HUES64 (cell line): ENCODE data around the gene BCL2L11.

ENCODE experiments used
- H3K27ac ChIP-seq: 2 replicates; pipeline ENCODE4 v1.7.0; 2013; ENCODE audit warnings: low read depth, low read length, inconsistent platforms
- H3K27me3 ChIP-seq: 2 replicates; pipeline ENCODE4 v1.6.1; 2013; ENCODE audit warnings: mild to moderate bottlenecking, low read length; ENCODE audit not compliant: insufficient read depth
- H3K36me3 ChIP-seq: 2 replicates; pipeline ENCODE4 v1.6.1; 2013; ENCODE audit warnings: mild to moderate bottlenecking, low read length; ENCODE audit not compliant: insufficient read depth
- H3K4me1 ChIP-seq: 2 replicates; pipeline ENCODE4 v1.6.1; 2013; ENCODE audit warnings: mild to moderate bottlenecking, low read length, moderate library complexity; ENCODE audit not compliant: insufficient read depth
- H3K4me3 ChIP-seq: 2 replicates; pipeline ENCODE4 v1.5.1; 2013; ENCODE audit warnings: mild to moderate bottlenecking, low read length, moderate library complexity
- H3K9ac ChIP-seq: 2 replicates; pipeline ENCODE4 v1.6.1; 2013; ENCODE audit warnings: mild to moderate bottlenecking, low read depth, low read length
- H3K9me3 ChIP-seq: 2 replicates; pipeline ENCODE4 v1.6.1; 2013; ENCODE audit warnings: low read depth, low read length; ENCODE audit not compliant: insufficient read depth
- WGBS: fragments of 150-250, 120-280 bp; methylation state at CpG from one replicate; pipeline ENCODE4 v1.1.7; 2013; ENCODE audit warnings: missing lambda C conversion rate; 5-methylcytosine and 5-hydroxymethylcytosine counted together

Gene BCL2L11

DNA sequence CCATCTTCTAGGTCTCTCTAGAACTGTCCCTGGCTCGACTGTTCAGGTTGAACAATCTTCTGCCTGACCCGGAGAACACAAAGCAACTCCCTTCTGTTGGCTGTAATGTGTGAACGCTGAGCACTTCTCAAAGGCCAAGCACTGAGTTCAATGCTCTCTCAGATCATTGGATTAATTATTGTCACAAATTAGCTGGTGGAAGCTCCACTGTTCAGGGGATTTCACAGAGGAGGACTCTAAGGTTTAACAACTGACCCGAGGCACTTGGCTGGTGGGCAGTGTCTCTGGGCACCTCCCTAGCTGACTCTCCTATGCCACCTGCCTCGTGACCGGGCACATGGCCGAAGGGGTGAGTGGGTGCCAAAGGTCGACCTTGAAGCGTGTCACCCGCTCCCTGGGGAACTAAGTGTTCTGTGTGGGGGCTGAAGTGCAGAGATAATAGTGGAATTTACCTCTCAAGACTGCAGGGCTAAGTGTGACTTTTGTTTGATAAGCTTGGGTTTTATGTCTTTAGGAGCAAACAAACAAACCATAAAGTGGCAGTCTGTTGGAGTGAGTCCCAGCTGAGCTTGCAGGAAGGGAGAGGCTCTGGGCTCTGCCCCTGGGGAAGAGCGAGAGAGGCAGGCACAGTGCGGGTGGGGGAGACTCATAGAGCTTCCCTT, 64.8 kb downstream of the BCL2L11 start:
- 86% methylated on average over 12 of the region's 12 CpGs for WGBS
- Histone ChIP-seq H3K9ac (no peak overlapping the region), H3K27me3 (no peaks in the 10 kb centered on the region), H3K4me1 (no peaks in the 10 kb centered on the region), H3K27ac (no peak overlapping the region), H3K9me3 (no peaks in the 10 kb centered on the region), H3K36me3 (no peaks in the 10 kb centered on the region), H3K4me3 (no peak overlapping the region)

DNA sequence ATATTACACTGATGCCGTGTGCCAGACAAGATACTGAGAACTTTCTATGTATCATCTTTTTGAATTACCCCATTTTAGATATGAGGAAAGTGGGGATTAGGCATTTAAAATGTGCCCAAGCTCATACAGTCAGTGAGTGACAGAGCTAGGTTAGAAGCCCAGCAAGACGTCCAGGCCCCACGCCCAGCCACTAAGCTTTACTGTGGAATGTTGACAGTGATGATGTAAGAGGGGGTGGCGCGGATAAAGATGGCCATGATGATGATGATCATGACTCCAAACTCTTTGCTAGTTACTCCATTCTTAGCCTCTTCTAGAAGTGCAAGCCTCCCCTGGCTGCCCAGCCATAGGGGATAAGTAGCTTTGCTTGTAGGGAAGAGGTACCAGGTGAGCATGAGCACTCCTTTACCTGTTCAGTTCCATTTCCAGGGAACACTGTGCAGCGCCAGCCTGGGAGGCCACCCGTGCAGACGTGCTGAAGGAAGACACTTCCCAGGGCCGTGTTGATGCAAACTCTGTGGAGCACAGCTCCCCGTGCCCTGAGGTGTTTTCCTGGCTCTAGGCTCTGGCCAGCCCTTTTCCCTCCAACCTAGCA, 65.5 kb downstream of the BCL2L11 start:
- no peaks in the 10 kb centered on the region for H3K9me3 ChIP-seq
- no peak overlapping the region for H3K4me3 ChIP-seq
- no peak overlapping the region for H3K9ac ChIP-seq

DNA sequence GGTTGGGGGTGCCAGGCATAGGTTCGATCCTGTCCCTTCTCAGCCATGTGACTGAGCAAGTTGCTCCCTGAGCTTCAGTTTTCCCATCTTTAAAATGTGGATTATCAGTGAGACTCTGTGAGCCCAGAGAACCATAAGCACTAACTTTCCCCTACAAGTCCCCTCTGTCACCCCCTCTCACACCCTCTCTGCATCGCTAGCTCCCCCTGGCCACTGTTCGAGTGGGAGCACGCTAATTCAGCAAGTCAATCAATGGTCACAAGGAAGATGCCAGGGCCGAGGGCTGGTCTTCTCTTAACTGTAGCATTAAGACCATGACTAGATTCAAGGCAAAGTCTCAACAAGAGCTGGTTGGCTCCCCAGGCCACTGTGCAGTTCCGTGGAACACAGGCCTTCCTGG, 66.2 kb downstream of the BCL2L11 start:
- no peak overlapping the region for H3K4me3 ChIP-seq
- no peaks in the 10 kb centered on the region for H3K4me1 ChIP-seq
- H3K27ac ChIP-seq: no peak overlapping the region
- H3K27me3 ChIP-seq: no peaks in the 10 kb centered on the region
- no peaks in the 10 kb centered on the region for H3K9me3 ChIP-seq
- H3K9ac ChIP-seq: no peak overlapping the region
- no peaks in the 10 kb centered on the region for H3K36me3 ChIP-seq
- 83% methylated on average over 6 of the region's 6 CpGs for WGBS

More for the DNA sequence above, 65.5 kb downstream of the BCL2L11 start:
- H3K27me3 ChIP-seq: no peaks in the 10 kb centered on the region
- H3K36me3 ChIP-seq: no peaks in the 10 kb centered on the region
- 95% methylated on average over 10 of the region's 10 CpGs for WGBS
- no peak overlapping the region for H3K27ac ChIP-seq
- no peaks in the 10 kb centered on the region for H3K4me1 ChIP-seq

DNA sequence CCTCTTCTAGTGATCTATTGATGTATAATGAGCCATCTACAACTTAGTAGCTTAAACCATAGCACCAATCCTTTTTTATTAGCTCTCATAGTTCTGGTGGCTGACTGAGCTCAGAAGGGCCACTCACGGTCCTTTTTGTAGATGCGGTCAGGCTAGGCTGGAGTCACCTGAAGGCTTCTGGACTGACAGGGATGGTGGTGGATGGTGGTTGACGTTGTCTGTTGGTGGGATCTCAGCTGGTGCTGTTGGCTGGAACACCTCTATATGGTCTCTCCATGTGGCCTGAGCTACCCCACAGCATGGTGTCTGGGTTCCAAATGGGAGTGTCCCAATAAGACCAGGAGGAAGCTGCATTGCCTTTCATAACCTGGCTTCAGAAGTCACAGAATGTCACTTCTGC, 68.0 kb downstream of the BCL2L11 start:
- WGBS: 97% methylated on average over 3 of the region's 3 CpGs
- no peaks in the 10 kb centered on the region for H3K36me3 ChIP-seq
- no peaks in the 10 kb centered on the region for H3K9me3 ChIP-seq
- no peak overlapping the region for H3K9ac ChIP-seq
- no peaks in the 10 kb centered on the region for H3K27me3 ChIP-seq
- H3K4me1 ChIP-seq: no peaks in the 10 kb centered on the region
- H3K27ac ChIP-seq: no peak overlapping the region
- no peak overlapping the region for H3K4me3 ChIP-seq

DNA sequence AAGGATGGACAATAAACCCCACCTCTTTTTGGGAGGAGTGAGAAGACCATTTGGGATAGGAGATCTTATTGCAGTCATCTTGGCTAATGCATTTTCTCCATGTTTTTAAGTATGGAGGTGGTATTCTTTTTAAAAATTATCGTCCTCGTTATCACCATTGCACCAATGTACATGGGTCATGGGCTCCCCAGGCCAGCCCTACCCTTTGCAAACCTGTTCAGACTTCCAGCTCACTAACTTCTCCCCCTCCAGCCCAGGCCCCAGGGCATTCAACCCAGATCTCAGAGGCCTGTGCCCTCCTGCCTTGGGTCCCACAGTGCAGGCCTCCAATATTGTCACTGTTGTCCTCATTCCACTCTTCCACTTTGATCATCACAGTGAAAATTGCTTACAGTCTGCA, 68.4 kb downstream of the BCL2L11 start:
- 69% methylated on average over 2 of the region's 2 CpGs for WGBS
- H3K9me3 ChIP-seq: no peaks in the 10 kb centered on the region
- no peak overlapping the region for H3K4me3 ChIP-seq
- H3K36me3 ChIP-seq: no peaks in the 10 kb centered on the region
- H3K4me1 ChIP-seq: no peaks in the 10 kb centered on the region
- H3K27ac ChIP-seq: no peak overlapping the region
- H3K9ac ChIP-seq: no peak overlapping the region
- no peaks in the 10 kb centered on the region for H3K27me3 ChIP-seq

DNA sequence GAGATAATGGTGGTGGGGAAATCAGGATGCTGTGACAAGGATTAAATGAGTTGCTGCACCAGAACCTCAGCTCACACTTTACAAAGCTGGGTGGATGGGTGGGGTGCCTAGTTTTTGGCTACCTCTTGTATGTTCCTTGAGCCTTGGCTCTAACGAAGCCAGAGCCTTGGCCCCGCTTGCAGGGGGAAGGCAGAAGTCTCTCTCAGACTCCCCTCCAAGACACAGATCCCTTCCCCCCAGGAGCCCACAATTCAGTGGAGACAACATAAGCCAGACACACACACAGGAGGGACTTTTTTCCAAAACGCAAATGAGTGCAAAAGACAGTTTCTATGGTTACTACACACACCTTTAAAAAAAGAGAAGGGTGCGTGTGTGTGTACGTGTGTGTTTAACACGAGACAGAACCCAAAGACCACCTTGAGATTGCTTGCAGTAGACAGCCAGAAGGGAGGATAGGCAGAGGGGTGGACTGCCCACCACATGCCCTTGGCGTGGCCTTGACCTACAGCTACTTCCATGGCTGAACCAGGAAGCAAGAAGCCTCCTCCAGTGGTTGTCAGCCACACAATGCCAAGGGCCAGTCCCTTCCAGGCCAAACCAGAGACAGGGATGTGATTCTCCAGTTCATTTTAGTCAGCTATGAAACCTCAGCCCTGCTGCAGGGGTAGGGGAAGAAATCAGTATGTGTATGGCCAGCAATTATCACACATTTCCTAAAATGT, 70.3 kb downstream of the BCL2L11 start:
- H3K27me3 ChIP-seq: no peaks in the 10 kb centered on the region
- no peaks in the 10 kb centered on the region for H3K36me3 ChIP-seq
- H3K27ac ChIP-seq: no peak overlapping the region
- no peaks in the 10 kb centered on the region for H3K9me3 ChIP-seq
- H3K4me3 ChIP-seq: no peak overlapping the region
- WGBS: 92% methylated on average over 7 of the region's 7 CpGs
- H3K9ac ChIP-seq: no peak overlapping the region
- H3K4me1 ChIP-seq: no peaks in the 10 kb centered on the region

DNA sequence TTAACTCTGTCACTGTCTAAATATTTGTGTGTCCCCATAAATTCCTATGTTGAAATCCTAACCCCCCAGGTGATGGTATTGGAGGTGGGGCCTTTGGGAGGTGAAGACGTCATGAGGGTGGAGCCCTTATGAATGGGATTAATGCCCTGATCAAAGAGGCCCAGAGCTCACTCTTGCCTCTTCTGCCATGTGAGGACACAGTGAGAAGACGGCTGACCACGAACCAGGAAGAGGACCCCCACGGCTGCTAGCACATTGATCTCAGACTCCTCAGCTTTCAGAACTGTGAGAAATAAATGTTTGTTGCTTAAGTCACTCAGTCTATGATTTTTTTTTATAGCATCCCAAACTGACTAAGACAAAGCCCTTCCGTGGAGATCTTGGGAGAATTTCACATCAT, 71.2 kb downstream of the BCL2L11 start:
- Histone ChIP-seq H3K36me3 (no peaks in the 10 kb centered on the region), H3K9ac (no peak overlapping the region), H3K4me3 (no peak overlapping the region), H3K9me3 (no peaks in the 10 kb centered on the region), H3K27ac (no peak overlapping the region), H3K27me3 (no peaks in the 10 kb centered on the region), H3K4me1 (no peaks in the 10 kb centered on the region)
- WGBS: 81% methylated on average over 4 of the region's 5 CpGs

DNA sequence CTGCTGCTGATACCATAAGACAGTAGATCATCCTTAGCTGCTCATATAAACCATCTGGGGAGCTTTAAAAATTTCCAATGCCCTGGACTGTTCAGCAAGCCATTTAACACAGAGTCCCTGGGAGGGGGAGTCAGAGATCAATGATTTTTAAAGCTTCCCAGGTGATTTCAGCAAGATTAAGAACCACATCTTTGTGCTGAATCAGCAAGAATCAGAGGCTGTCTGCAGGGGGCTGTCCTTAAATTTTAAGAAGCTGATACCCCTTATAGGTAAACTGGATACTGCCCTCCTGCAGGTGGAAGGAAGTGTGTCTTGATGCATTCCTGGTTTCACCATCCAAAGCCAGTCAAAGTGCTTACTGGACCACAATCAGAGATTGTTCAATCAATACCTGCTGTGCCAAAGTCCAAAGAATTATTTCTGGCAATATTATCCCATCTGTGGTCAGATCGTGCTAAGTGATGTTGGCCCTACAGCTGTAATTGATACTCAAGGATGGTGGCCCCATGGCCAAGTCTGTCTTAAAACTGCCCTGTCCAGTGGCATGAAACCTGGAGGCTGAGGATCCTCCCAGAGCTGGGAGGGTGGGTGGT, 72.2 kb downstream of the BCL2L11 start:
- 88% methylated on average over 1 of the region's 1 CpG for WGBS
- no peak overlapping the region for H3K27ac ChIP-seq
- no peaks in the 10 kb centered on the region for H3K36me3 ChIP-seq
- H3K9me3 ChIP-seq: no peaks in the 10 kb centered on the region
- H3K4me3 ChIP-seq: no peak overlapping the region
- no peak overlapping the region for H3K9ac ChIP-seq
- H3K4me1 ChIP-seq: no peaks in the 10 kb centered on the region
- H3K27me3 ChIP-seq: no peaks in the 10 kb centered on the region

DNA sequence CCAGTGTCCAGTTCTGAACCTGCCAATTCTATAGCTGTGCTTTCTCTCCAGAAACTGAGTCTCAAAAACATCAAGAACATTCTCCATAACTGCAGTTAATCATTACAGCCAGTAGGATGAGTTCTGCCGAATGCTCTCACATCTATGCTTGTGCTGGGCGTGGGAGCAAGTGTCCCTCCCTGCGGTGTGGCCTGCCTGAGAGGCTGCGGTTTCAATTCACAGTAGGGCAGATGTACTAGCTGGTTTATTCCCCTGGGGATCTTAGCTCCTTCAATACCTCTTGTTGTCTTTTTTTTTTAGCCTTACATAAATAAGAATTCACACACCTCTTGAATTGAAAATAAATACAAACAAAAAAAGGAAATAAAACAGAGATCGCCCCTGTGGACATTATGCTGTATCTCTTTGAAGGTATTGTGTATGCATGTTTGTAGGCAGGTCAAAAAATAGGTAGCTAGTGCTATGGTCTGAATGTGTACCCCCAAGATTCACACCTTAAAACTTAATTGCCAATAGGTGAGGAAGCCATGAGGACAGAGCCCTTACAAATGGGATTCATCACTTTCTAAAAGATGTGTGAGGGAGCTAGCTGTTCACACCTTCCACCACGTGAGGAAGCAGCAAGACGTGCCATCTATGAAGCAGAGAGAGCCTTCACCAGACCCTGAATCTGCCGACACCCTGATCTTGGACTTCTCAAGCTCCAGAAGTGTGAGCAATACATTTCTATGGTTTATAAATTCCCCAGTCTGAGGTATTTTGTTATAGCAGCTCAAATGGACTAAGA, 74.3 kb downstream of the BCL2L11 start:
- Histone ChIP-seq H3K27ac (no peak overlapping the region), H3K27me3 (no peaks in the 10 kb centered on the region), H3K9ac (no peak overlapping the region), H3K4me1 (no peaks in the 10 kb centered on the region), H3K4me3 (no peak overlapping the region), H3K36me3 (no peaks in the 10 kb centered on the region), H3K9me3 (no peaks in the 10 kb centered on the region)
- WGBS: 90% methylated on average over 8 of the region's 8 CpGs

DNA sequence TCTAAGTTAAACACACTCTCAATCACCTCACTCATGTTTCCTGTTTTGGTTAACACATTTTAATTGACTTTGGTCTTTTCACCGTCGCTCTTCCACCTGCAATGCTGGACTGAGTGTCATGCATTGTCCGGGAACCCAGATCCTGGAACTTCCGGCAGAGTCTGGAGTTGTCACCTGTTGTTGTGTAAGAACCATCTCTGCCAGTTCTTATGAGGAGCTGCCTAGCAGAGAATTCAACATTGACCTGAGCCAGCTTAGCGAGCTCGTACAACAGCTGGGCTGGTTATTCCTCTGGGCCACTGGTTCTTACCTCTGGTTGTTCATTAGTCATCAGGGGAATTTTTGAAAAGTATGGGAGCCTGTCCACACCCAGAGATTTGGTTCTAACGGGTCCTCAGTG, 75.7 kb downstream of the BCL2L11 start:
- WGBS: 94% methylated on average over 7 of the region's 7 CpGs
- H3K36me3 ChIP-seq: no peaks in the 10 kb centered on the region
- no peak overlapping the region for H3K4me3 ChIP-seq
- H3K9ac ChIP-seq: no peak overlapping the region
- H3K4me1 ChIP-seq: no peaks in the 10 kb centered on the region
- no peak overlapping the region for H3K27ac ChIP-seq
- H3K27me3 ChIP-seq: no peaks in the 10 kb centered on the region
- no peaks in the 10 kb centered on the region for H3K9me3 ChIP-seq

DNA sequence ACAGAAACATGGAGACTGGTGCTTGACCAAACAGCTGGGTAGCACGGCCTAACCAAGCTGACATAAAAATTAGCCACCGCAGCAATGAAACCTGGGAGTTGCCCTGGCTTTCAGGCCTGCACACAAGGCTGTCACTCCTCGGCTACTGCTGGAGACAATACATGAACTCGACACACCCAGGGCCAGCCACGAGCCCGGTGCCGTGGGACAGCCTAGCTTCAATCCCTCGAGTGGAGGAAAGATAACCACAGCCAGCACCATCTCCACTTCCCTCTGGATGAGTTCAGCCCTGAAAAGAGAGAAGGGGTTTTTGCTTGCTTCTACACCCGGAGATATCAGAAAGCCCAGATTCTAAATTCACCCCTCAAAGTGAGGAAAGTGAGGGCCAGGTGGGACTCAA, 78.0 kb downstream of the BCL2L11 start:
- Histone ChIP-seq H3K4me1 (no peaks in the 10 kb centered on the region), H3K9me3 (no peaks in the 10 kb centered on the region), H3K27ac (no peak overlapping the region), H3K27me3 (no peaks in the 10 kb centered on the region), H3K36me3 (no peaks in the 10 kb centered on the region), H3K4me3 (no peak overlapping the region), H3K9ac (no peak overlapping the region)
- WGBS: 96% methylated on average over 9 of the region's 9 CpGs
